Inflammatory macrophage treated with lipopolysaccharide for 1 hour (primary cell): ENCODE results near the gene PSPC1.

Experiments used
- DNase-seq, 2 donors: peaks; one replicate each; pipeline ENCODE4 v3.0.0-alpha.2; 2020 to 2022

Gene PSPC1

DNA sequence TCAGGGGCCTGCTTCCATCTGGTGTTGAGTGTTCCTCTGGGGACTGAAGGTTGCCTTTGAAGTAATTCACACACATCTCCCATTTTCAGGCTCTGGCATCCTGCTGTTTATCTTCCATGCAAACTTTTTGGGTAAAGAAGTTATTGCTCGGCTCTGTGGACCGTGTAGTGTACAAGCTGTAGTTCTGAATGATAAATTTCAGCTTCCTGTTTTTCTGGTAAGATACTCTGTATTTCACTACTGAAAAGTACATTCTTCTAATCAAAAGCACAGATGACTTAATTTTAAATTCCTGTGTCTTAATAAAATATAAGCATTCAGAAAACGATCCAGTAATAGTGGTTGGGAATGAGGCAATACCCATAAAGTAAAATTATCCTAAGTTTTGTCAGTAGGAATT, 112.6 kb downstream of the PSPC1 start:
- DNase-seq, result no peak

- DNase-seq, result no peak
These were observed 114.0 kb downstream of the PSPC1 start for GRCh38 chr13:19668778-19669177.

- no peak for DNase-seq
These were observed 117.3 kb downstream of the PSPC1 start for GRCh38 chr13:19665427-19665859.

DNA sequence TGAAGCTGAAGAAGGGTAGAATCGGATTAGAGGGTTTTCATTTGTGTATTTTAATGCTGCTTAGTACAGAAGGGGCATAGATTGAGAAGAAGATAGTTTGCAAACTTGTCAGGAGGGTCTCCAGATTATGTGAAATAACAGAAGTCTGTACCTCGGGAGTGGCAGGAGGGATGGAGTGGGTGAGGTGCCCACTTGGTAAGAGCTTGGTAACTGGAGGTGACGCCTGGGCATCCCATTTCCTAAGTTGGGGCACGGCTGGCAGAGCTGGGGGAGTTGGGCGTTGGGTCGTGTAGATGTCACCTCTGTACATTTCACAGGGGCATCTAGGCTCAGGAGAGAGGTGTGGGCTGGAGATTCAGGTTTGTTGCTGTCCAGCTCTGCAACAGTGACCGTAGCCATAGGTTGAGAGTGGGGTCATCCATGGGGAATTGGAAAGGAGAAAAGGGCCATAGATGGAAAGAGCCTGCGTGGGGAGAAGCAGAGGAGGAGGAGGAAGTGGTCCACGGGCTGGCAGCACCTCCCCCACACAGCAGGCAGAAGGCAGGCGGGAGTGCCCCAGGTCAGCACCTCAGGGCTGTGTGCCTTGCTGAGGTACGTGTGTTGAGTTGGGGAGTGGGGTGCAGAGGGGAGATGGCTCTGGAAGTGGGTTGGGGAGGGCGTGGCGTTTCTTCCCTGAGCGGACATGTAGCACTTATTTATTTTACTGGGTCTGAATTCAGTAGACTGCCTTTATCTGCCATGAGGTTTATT, 118.1 kb downstream of the PSPC1 start:
- DNase-seq, result no peak

DNA sequence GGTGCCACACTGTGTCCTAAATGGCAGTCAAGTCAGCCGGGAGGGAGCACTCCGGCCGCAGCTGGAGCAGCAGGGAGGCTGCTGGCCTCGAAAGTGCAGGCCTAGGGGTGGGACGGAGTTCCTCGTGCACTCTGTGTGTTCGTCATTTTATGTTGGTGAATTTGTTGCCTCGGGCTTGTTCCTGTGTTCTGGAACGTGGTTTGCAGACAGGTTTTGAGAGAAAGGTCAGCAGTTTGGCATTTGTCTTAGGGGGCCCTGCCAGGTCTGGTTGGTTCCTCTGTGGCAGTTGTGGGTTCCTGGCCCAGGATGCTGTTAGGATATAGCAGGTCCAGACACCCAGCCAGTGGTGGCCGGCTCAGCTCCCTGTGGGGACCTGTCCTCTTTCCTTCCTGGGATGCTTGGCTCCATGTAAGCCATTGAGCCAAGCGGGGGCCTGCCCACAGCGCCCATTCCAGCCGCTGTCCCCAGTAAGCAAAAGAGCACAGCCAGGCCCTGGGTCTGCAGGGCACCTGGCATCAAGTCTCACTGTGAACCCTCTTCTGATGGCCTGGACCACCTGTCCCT, 119.2 kb downstream of the PSPC1 start:
- no peak for DNase-seq

DNA sequence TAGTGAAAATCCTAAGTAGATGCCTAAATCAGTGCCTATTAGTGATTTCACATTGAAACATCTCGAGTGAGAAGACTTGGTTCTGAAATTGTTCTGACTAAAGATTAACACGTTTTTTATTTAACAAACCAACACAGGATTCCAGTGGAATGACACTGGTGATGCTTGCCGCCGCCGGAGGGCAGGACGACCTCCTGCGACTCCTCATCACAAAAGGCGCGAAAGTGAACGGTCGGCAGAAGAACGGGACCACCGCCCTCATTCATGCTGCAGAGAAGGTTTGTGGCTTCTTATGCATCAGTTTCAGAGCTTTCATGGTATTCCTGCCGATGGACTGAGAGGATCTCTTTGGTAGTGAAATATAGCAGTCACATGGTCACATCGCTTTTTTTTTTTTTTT, 121.2 kb downstream of the PSPC1 start:
- DNase-seq, result no peak

GRCh38 chr13:19661126-19661525, 121.6 kb downstream of the PSPC1 start:
- DNase-seq, result no peak

DNA sequence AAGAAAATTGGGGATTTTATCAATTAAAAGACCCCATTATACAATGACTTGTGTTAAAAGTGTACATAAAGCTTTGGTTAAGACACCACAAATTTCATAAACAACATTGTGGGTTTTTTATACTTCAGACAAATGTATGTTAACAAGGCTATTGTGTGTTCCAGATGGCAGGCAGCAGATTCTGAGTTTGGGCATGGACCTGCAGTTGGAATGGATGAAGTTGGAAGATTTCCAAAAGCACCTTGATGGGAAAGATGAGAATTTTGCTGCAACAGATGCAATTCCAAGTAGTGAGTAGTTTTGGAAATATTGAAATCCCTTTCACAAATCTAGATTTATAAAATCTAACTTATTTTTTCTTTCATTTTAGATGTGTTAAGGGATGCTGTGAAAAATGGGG, 123.9 kb downstream of the PSPC1 start:
- no peak for DNase-seq

DNA sequence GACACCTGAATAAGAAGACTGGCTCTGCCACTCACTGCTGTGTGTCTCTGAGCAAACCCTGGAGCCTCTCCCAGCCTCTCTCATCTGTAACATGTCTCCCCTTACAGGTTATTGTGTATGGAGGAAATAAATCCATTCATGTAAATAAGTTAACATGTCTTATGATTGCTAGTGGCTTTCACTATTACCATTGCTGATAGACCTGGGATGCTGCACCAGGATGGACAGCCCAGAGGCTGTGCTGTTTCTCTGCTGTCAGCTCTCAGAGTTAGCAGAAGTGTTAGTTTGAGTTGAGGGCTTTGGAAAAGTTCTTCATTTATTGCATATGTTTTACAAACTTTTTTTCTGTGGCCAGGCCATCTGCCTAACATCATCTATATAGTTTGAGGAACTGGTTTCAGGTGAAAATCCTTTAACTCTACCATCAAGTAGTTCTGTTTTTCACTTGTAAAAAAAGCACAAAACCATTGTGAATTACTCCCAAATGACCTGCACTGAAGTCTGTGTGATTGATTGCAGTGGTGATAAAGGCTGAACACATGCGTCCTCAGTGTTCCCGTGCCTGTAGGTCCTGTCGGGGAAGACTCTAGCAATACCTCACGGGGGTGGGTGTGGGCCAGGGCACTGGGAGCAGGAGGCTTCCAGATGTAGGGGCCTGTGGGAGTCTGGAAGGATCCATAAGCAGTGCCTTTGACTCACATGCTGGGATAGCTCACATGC, 124.7 kb downstream of the PSPC1 start:
- no peak for DNase-seq
